A375 (cell line): ENCODE data around the gene STRAP. TPM values are rescaled to one million over a fixed set of nuclear protein-coding genes. Genes with fewer than 3 reads are reported as not detected.

Experiments
- total RNA-seq: library from RNA; depleted of rRNA; stranded (reverse); fragments of >200 nt; shearing (Covaris generic); gene quantifications from 2 replicates; pipeline ENCODE4 v1.2.3, GENCODE V29; 2014; rRNA removed

Gene STRAP
- 125 TPM in 2 replicates for total RNA-seq

GRCh38 chr12:15882118-15882971, at the start of gene STRAP:
Gene STRAP, plus strand, starts transcription at chr12:15882387. Its CDS starts 321 bp downstream, at chr12:15882708.

GRCh38 chr12:15910864-15911721, 28.9 kb downstream of the STRAP start, which contains the start of gene DERA:
Gene DERA, plus strand, starts transcription at chr12:15911332. Its CDS starts 52 bp downstream, at chr12:15911384.

Other genes starting within 250 kb of the STRAP start
- gene EPS8, start 93.0 kb upstream of the STRAP start, total RNA-seq: 63.3 and 78.3 TPM in 2 replicates
- gene DERA, start 28.9 kb downstream of the STRAP start, total RNA-seq: 44.0 and 48.1 TPM in 2 replicates